Thoracic aorta (tissue), 2 donors: Measurements from ENCODE around the gene FANCC. TPM values are rescaled to one million over a fixed set of nuclear protein-coding genes. Genes with fewer than 3 reads are reported as not detected.

Experiments used
- ATAC-seq: fragments of 150-250 bp; one replicate; pipeline ENCODE4 v1.8.0; 2017; ENCODE audit warnings: low read depth; ENCODE audit not compliant: insufficient number of reproducible peaks, low FRiP score
- DNase-seq: peaks from one replicate; pipeline ENCODE4 v3.0.0-alpha.2; 2020; ENCODE audit warnings: low spot score
- H3K27ac ChIP-seq, 2 donors: fragments of 200-600 bp; sonication (generic); 1 replicate in 1 of 2; 2 replicates in 1 of 2; pipeline ENCODE4 v1.5.1; 2016; ENCODE audit warnings: mild to moderate bottlenecking in 2 of 2, moderate library complexity in 2 of 2
- H3K27me3 ChIP-seq: fragments of 200-600 bp; sonication (generic); replicated peaks from 2 replicates; pipeline ENCODE4 v1.6.0; 2016; ENCODE audit warnings: mild to moderate bottlenecking; ENCODE audit not compliant: insufficient read depth
- H3K36me3 ChIP-seq: fragments of 200-600 bp; sonication (generic); one replicate; pipeline ENCODE4 v1.5.1; 2016
- H3K4me1 ChIP-seq, 2 donors: fragments of 200-600 bp; sonication (generic); 1 replicate in 1 of 2; 2 replicates in 1 of 2; pipeline versions ENCODE4 v1.5.1 to v1.6.0; 2016; ENCODE audit warnings: low read depth in 2 of 2, mild to moderate bottlenecking in 1 of 2; ENCODE audit not compliant: control insufficient read depth in 1 of 2
- H3K4me3 ChIP-seq: fragments of 200-600 bp; sonication (generic); 2 replicates; pipeline ENCODE4 v1.5.1; 2016; ENCODE audit warnings: mild to moderate bottlenecking
- H3K9me3 ChIP-seq: fragments of 200-600 bp; sonication (generic); 2 replicates; pipeline ENCODE4 v1.5.1; 2016
- CTCF ChIP-seq: fragments of 200-600 bp; sonication (generic); IDR thresholded peaks from one replicate; pipeline ENCODE4 v1.5.1; 2019; ENCODE audit warnings: antibody characterized with exemption
- total RNA-seq, 2 donors: library from RNA; depleted of rRNA; stranded (reverse); fragments of >200 nt; gene quantifications; one replicate each; pipeline versions ENCODE4 v1.1.0 to v1.2.3, GENCODE V29; 2016

FANCC gene
- total RNA-seq, 2 donors from 2014 or later = 5.7 to 9.6 TPM

GRCh38 chr9:95250462-95251221 lies 66.9 kb downstream of the FANCC start:
- TF ChIP-seq CTCF = no peak
- H3K9me3 ChIP-seq = no peaks in the 10 kb centered on the region
- DNase-seq = no peak
- ATAC-seq = no peak
- peaks cover 0 to 5% of the 10 kb centered on the region in 2 donors for H3K4me1 ChIP-seq
- H3K27me3 ChIP-seq = no peaks in the 10 kb centered on the region
- no peaks in the 10 kb centered on the region for H3K36me3 ChIP-seq
- H3K4me3 ChIP-seq = no peak overlapping the region
- no peak overlapping the region for H3K27ac ChIP-seq

GRCh38 chr9:95249986-95250385 lies 67.5 kb downstream of the FANCC start:
- Histone ChIP-seq H3K4me1 (peaks cover 0 to 5% of the 10 kb centered on the region in 2 donors), H3K27me3 (no peaks in the 10 kb centered on the region), H3K36me3 (peaks cover 2% of the 10 kb centered on the region), H3K4me3 (no peak overlapping the region), H3K27ac (no peak overlapping the region), H3K9me3 (no peaks in the 10 kb centered on the region)
- DNase-seq (no peak), ATAC-seq (no peak)
- TF ChIP-seq CTCF = no peak

- ATAC-seq (no peak), DNase-seq (no peak)
- Histone ChIP-seq H3K36me3 (peaks cover 2% of the 10 kb centered on the region), H3K4me3 (no peak overlapping the region), H3K27ac (no peak overlapping the region), H3K4me1 (peaks cover 0 to 5% of the 10 kb centered on the region in 2 donors), H3K9me3 (no peaks in the 10 kb centered on the region), H3K27me3 (no peaks in the 10 kb centered on the region)
- TF ChIP-seq CTCF = no peak
Observed at GRCh38 chr9:95246547-95246946, 71.0 kb downstream of the FANCC start.

GRCh38 chr9:95242613-95243012 lies 74.9 kb downstream of the FANCC start:
- no peak overlapping the region for H3K27ac ChIP-seq
- ATAC-seq = no peak
- no peaks in the 10 kb centered on the region for H3K4me1 ChIP-seq
- TF ChIP-seq CTCF = no peak
- H3K4me3 ChIP-seq = no peak overlapping the region
- peaks cover 2% of the 10 kb centered on the region for H3K36me3 ChIP-seq
- no peaks in the 10 kb centered on the region for H3K9me3 ChIP-seq
- H3K27me3 ChIP-seq = no peaks in the 10 kb centered on the region
- DNase-seq = no peak

- ATAC-seq (no peak), DNase-seq (no peak)
- Histone ChIP-seq H3K4me3 (no peak overlapping the region), H3K27me3 (no peaks in the 10 kb centered on the region), H3K4me1 (no peaks in the 10 kb centered on the region), H3K36me3 (no peaks in the 10 kb centered on the region), H3K27ac (no peak overlapping the region), H3K9me3 (no peaks in the 10 kb centered on the region)
- TF ChIP-seq CTCF = no peak
Observed at GRCh38 chr9:95239071-95239470, 78.4 kb downstream of the FANCC start.
